Ammon's horn (tissue), 1 donor: ENCODE results near the gene OPRL1.
A peak's percentile ranks its signal among the peaks of the same experiment; 100 is the strongest.

Experiments
- DNase-seq: peaks from one replicate; pipeline ENCODE4 v3.0.0-alpha.2; 2016; ENCODE audit warnings: low spot score

OPRL1 gene

DNA sequence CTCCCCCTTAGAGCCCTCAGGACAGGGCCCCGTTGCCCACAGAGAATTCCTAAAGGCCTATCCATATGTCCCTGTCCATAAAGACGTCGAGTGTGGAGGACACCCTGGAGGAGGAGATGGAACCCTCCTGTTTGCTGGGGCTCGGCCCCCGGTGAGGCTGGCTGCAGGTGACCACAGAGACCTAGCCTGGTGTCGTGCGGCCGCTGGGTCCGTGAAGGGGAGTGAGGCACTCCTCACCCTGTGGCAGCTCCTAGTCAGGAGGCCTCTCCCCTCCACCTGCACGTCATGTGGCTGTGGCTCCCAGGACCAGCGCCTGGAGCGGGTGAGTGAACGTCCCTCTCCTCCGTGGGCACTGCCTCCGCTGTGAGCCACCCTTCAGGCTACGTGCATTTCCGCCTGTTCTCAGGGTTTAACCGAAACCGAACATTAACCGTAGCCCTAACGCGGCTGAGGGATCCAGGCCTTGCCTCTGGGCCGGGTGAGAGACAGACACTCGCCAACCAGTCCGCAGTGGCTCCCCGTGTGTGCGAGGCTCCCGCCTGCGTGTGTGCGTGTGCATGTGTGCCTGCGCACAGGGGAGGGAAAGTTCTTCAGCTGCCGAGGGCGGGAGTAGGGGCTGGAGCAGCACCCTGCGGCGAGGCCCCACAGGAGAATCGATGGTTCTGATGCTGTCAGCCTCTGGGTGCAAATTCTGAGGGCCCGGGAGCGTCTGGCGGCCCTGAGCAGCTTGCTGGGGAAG lies 22.8 kb upstream of the OPRL1 start:
- DNase-seq = no peak

- DNase-seq = peak; percentile 68
These were observed 22.0 kb upstream of the OPRL1 start for GRCh38 chr20:64057628-64058498.

GRCh38 chr20:64058536-64058935 lies 21.3 kb upstream of the OPRL1 start:
- no peak for DNase-seq

- no peak for DNase-seq
These were observed 17.6 kb upstream of the OPRL1 start for GRCh38 chr20:64062276-64062595.

DNA sequence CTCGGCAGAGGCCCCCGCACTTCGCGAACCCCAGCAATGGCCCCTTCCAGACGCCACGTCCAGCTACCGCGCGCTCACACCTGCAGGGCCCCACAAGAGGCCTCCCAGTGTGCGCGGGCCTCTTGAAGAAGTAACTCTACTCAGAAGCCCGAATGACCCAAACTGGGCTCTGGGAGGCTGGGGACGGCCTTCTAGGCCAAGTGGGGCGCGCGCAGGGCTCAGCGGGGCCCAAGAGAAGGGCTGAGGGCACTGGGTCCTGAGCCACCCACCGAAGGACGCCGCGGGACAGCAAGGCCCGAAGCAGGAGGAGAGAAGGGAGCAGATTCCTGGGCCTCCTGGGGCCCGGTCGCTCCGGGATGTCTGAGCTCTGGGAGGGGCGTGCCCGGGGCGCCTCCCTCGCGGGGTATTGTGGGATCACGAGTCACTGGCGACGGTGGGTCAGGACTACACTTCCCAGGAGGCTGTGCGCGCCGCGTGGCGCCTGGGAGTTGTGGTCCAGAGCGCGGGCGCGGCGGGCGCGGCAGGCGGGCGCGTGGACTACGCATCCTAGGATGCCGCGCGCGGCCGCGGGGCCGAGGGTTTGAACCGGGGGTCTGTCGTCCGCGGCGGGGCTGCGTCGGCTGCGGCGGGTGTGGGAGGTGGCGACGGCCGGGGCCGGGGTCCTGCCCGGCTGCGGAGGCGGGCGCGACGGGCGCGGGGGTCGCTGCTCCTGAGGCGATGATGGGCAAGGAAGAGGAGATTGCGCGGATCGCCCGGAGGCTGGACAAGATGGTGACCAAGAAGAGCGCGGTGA lies 17.1 kb upstream of the OPRL1 start, which contains the start of gene TCEA2:
Gene TCEA2, plus strand, starts transcription at position 603 of the 793 bp plus-strand sequence. Its CDS starts 115 bp downstream, at position 718.
- DNase-seq = peak; percentile 97

DNA sequence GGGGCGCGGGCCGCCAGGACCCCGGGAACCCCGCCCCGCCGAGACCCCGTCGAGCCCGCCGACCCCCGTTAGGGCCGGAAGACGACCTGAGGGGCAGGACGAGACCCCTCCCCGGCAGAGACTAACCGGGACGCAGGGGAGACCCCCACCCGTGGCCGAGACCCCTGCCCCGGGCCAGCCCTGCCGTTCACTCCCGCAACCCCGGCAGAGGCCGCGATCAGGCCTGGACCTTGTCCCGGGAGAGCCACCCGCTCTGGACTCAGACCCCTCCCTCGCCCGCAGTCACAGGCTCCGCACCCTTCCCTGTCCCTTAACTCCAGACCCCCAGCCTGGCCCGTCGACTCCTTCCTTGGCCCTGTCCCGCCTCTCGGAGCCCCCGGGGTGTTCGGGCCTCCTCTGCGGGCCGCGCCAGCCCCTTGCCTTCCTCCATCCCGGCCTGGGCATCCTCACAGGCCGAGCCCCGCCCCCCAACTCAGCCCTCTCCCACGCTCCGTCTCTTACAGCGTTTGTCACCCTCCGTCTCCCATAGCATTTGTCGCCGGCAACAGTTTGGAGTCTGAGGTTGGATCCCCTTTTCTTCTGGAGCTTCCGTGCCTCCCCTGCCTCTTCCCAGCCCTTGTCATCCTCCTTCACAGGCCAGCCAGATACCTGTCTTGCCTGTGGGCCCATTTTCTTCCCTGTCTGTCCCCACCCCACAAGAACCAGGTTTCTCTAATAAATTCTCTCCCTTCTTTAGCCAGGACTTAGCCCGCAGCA lies 16.3 kb upstream of the OPRL1 start:
- DNase-seq = no peak

- no peak for DNase-seq
These were observed 15.7 kb upstream of the OPRL1 start for GRCh38 chr20:64064145-64064698.

DNA sequence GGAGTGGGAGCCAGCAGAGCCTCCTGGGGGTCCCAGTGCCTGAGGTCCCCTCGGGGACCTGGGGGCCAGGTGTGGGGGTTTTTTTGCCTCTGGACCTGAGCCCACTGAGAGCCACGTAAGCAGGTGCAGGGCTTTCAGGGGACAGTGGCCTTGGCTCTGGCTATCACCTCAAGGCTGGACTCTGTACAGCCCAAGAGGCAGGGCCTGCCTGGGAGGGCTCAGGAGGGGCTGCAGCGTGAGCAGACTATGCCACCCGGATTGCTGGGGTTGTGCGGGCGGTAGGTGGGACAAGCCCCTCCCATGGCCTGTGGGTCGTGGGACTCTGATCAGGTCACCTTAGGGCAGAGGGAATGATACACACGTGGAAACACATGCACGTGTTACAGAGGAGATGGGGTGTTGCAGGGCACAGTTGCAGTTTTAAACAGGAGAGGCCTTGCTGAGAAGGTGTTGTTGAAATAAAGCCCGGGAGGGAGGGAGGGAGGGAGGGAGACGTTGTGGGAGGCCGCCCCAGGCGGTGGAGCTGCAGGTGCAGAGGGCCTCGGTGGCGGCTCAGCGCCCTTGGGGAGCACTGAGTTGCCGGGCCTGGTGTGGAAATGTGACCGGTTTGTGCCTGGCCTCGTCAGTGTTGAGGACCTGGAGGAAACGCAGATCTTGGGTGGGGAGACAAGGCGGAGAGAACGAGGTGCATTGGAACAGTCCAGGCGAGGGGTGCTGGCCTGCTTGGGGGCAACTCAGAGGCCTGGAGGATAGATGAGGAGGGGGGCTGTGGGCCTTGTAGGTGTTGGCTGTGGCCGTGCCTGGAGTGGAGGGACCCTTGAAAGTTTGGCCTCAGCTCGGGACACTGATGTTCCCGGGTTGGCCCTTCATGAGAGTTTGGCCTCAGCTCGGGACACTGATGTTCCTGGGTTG lies 14.6 kb upstream of the OPRL1 start:
- no peak for DNase-seq

- no peak for DNase-seq
These were observed 13.9 kb upstream of the OPRL1 start for GRCh38 chr20:64065974-64066343.

- DNase-seq = no peak
These were observed 12.8 kb upstream of the OPRL1 start for GRCh38 chr20:64067005-64067632.

- no peak for DNase-seq
These were observed 12.1 kb upstream of the OPRL1 start for GRCh38 chr20:64067733-64068307.

GRCh38 chr20:64068386-64069208 lies 11.3 kb upstream of the OPRL1 start:
- DNase-seq = no peak

DNA sequence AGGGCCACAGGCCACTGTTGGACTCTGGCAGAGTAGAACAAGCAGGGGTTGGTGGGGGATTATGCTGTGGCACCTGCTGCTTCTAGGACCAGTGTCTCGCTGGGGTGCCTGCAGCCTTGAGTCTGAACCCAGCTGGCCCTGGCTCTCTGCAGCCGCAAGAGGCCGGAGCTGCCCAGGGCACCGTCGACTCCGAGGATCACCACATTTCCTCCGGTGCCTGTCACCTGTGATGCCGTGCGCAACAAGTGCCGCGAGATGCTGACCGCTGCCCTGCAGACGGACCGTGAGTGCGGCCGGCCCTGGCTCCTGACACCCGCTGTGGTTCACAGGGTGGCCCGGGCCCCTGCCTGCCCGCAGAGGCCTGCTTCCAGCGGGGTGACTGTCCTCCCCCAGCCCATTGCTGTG lies 10.7 kb upstream of the OPRL1 start:
- DNase-seq = no peak

DNA sequence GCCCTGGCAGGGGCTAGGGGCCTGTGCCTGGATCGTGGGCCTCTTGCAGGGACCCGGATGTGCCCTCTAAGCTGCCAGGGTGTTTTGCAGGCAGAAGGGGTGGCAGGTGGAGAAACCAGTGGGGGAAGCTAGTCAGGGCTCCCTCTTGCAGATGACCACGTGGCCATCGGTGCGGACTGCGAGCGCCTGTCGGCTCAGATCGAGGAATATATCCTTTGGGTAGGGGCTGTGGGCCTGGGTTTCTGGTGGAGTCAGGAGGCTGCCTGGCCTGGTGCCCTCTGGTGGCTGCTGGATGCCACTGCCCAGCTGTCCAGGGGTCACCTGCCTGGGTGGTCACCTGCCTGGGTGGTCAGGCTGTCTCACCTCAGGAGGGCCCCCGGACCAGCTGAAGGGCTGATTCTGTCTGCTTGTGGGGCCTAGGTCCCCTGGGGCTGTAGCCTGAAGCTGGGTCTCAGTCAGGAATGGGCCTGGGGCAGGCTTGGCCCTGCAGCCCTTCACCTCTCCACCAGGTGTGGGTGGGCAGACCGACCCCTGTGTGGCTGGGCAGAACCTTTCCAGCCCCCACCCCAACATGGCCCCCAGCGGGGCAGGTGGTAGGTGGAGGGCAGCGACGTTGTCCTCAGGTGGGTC lies 10.2 kb upstream of the OPRL1 start:
- DNase-seq = no peak

GRCh38 chr20:64070244-64070993 lies 9.5 kb upstream of the OPRL1 start:
- DNase-seq = no peak

DNA sequence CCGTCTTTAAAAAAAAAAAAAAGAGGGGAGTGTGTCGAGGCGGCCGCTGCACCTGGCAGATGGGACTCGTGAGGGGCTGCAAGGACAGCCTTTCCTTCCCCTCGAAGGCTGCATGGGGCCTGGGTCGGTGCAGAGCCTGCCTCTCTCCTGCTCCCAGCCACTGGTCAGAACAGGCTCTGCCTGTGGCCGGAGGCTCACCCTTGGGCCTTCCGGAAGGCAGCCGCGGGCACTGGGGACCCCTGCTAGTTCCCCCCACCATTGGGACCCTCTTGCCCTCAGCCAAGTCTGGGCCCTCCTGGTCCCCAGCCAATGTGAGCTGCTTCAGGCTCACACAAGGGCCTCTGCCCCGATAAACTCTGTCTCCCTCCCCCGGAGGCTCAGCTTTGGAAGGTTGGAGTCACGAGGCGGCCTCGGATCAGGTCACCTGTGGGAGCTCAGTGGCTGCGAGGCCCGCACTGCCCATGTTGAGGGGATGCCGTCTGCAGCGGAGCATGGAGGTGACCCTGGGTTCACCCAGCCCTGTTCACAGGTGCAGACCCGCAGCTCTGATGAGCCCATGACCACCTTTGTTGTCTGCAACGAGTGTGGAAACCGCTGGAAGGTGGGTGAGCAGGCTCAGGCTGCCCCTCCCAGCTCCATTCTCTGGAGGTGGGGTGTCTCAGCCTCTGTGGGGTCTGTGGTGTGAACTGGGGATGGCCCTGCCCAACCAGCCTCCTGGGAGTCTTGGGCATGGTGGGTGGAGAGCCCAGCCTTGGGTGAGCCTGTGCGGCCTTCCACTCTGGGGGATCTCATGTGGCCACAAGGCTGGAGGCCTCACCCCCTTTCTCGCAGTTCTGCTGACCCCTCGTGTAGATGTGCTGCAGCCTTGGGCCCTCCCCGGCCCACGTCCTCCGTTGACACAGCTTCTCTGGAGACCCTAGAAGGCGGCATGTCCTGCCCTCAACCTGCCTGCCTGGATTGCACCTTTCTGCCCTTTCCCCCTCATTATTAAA lies 8.2 kb upstream of the OPRL1 start:
- DNase-seq = no peak
